Vagina (tissue), 2 donors: ENCODE measurements around the gene FAM174A.

Source experiments
- CTCF ChIP-seq, 3 experiments: fragments of 450-650 bp in 2 of 3; fragments of 200-600 bp in 1 of 3; sonication (generic) in 1 of 3; IDR thresholded peaks; one replicate each; pipeline ENCODE4 v1.5.1; 2017 to 2019; ENCODE audit warnings: antibody characterized with exemption in 3 of 3, mild to moderate bottlenecking in 2 of 3, moderate library complexity in 2 of 3
- POLR2AphosphoS5 ChIP-seq, 2 donors: sonication (generic); formaldehyde crosslinking; IDR thresholded peaks; one replicate each; pipeline ENCODE4 v1.9.0; 2017; ENCODE audit warnings: antibody characterized with exemption in 2 of 2, mild to moderate bottlenecking in 2 of 2, low read depth in 1 of 2; ENCODE audit not compliant: insufficient read depth in 1 of 2

- TF ChIP-seq POLR2AphosphoS5 (IDR thresholded peaks at IDR 0.05; ENCODE audit: insufficient read depth in 1 of 2, low read depth in 1 of 2) (no peak), CTCF (IDR thresholded peaks at IDR 0.05) (no peak)
Observed at GRCh38 chr5:100584069-100584468, 48.9 kb downstream of the FAM174A start.
